GM18520 (cell line): ENCODE results near the gene HSBP1L1.
"Not testable (repeated sequence)": the region's sequence is repeated elsewhere in the genome, so short reads cannot be mapped to it uniquely, and the experiment has no call there.

ENCODE experiments used
- ATAC-seq: cut with Tn5 transposase; IDR thresholded peaks from one replicate; pipeline ENCODE4 v1.9.1; 2021; ENCODE audit not compliant: unreplicated experiment

Gene HSBP1L1

GRCh38 chr18:79960161-79960801, 4.2 kb upstream of the HSBP1L1 start:
- not testable (repeated sequence) for ATAC-seq

GRCh38 chr18:79960921-79961526, 3.4 kb upstream of the HSBP1L1 start:
- ATAC-seq: no peak

- no peak for ATAC-seq
These were observed 2.7 kb upstream of the HSBP1L1 start for GRCh38 chr18:79961527-79962291.

GRCh38 chr18:79962311-79962710, 2.1 kb upstream of the HSBP1L1 start:
- ATAC-seq: no peak

- ATAC-seq: peak; percentile 37
These were observed 1.4 kb upstream of the HSBP1L1 start for GRCh38 chr18:79962835-79963657.

GRCh38 chr18:79963658-79964329, 649 bp upstream of the HSBP1L1 start:
- ATAC-seq: no peak

GRCh38 chr18:79965119-79965902, 868 bp downstream of the HSBP1L1 start:
- ATAC-seq: no peak

GRCh38 chr18:79970419-79971133, 6.1 kb downstream of the HSBP1L1 start:
- ATAC-seq: no peak

- no peak for ATAC-seq
These were observed 6.9 kb downstream of the HSBP1L1 start for GRCh38 chr18:79971211-79971952.

GRCh38 chr18:79971986-79972385, 7.5 kb downstream of the HSBP1L1 start:
- ATAC-seq: no peak

GRCh38 chr18:79972720-79973119, 8.3 kb downstream of the HSBP1L1 start:
- ATAC-seq: no peak

- ATAC-seq: no peak
These were observed 9.1 kb downstream of the HSBP1L1 start for GRCh38 chr18:79973517-79973916.

- no peak for ATAC-seq
These were observed 9.7 kb downstream of the HSBP1L1 start for GRCh38 chr18:79974025-79974654.

GRCh38 chr18:79975043-79975442, 10.6 kb downstream of the HSBP1L1 start:
- ATAC-seq: no peak

- ATAC-seq: no peak
These were observed 11.7 kb downstream of the HSBP1L1 start for GRCh38 chr18:79975985-79976680.

GRCh38 chr18:79979843-79980242, 15.4 kb downstream of the HSBP1L1 start:
- ATAC-seq: no peak

GRCh38 chr18:79980585-79980984, 16.1 kb downstream of the HSBP1L1 start:
- ATAC-seq: no peak

- no peak for ATAC-seq
These were observed 18.3 kb downstream of the HSBP1L1 start for GRCh38 chr18:79982736-79983135.
